HG03280 (cell line): Measurements from ENCODE around the gene ST3GAL5.

Experiments used
- ATAC-seq: cut with Tn5 transposase; IDR thresholded peaks from one replicate; pipeline ENCODE4 v1.9.1; 2021; ENCODE audit warnings: mild to moderate bottlenecking, moderate library complexity; ENCODE audit not compliant: unreplicated experiment

The ST3GAL5 gene

DNA sequence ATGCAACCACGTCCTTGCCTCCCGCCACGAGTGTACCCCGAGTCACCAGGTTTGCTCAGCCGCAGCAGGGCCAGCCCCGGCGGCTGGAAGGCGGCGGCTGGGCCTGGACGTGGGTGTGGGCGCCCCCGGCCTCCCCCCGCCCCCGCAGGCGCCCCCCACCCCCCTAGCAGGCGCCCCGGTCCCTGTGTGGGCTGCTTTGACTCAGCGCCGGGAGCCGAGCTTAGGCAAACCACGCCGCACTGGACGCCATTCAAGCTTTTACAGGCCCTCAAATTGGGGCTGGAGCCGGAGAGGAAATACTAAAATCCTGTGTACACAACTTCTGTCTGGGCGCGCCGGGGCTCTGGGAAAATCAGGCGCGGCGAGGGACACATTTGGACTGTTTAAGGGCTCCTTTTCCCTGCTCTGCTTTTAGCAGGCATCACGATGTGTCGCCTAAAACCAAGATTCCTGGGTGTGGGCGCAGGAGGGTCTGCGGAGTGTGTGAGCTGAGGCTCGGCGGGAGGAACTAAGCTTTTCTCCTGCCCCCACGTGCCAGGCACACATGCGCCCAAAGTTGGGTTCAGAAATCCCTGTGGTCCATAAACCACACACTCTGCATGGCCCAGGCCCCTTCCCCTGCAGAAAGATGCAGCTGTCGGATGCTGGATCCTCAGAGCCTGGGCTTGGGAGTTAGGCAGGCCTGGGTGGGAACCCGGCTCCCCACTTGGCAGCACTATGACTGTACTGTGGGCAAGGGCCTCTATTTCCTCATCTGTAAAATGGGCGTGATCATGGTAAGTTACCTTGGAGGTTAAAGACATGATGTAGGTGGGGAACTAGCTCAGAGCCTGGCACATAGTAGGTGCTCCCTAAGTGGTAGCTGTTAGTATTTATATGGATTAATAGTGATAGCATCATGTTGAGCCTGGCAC lies 77.4 kb downstream of the ST3GAL5 start:
- ATAC-seq = no peak

DNA sequence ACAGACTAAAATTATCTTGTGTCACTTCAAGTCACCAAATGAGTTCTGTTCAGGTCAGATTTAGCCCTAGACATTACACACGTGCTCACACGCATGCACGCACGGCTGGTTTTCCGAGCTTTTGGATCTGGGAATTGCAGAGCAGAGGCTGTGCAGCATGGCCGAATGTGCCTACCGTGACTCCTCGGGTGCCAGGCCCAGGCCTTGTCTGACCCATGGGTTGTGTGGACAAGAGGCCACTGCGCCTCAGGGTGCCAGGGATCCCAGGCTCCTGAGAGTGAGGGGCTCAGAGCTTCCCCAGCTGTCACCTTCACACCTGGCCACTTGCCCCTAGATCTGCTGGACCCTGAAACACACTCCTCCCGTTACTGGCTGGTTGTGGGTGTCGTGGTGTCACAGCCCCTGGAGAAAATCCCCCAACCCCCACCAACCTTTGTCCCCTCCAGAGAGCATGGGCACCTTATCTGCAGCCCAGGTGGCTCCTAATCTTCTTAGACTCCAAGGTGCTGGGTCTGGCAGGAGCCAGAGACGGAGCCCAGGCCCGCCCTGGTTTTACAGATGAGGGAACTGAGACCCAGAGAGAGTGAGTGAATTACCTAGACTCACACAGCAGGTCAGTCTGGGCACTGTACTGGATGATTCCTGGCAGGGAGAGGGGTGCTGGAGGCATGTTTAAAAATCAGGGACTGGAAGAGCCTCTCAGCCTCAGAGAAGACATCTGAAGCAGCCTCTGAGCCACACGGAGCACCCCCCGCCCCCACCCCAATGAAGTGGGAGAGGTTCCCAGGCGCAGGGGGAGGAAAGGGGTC lies 78.2 kb downstream of the ST3GAL5 start:
- no peak for ATAC-seq

DNA sequence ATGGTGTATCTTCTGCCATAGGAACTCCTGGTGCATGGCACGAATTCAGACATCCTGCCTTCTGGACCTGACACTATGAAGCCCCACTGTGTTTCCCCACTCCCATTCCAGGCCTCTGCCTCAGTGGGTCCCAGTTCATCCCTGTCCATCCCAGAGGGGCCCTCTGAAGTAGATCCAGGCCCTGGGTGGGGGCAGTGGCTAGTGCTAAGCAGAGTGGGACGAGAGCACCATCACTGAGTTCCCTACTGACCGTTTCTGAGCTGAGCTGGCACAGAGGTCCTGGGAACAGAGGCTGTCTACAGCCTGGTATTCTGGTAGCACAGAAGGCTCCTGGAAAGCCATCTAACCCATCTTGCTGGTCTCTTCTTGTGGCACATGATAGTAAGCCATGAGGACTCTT lies 81.0 kb downstream of the ST3GAL5 start:
- no peak for ATAC-seq

DNA sequence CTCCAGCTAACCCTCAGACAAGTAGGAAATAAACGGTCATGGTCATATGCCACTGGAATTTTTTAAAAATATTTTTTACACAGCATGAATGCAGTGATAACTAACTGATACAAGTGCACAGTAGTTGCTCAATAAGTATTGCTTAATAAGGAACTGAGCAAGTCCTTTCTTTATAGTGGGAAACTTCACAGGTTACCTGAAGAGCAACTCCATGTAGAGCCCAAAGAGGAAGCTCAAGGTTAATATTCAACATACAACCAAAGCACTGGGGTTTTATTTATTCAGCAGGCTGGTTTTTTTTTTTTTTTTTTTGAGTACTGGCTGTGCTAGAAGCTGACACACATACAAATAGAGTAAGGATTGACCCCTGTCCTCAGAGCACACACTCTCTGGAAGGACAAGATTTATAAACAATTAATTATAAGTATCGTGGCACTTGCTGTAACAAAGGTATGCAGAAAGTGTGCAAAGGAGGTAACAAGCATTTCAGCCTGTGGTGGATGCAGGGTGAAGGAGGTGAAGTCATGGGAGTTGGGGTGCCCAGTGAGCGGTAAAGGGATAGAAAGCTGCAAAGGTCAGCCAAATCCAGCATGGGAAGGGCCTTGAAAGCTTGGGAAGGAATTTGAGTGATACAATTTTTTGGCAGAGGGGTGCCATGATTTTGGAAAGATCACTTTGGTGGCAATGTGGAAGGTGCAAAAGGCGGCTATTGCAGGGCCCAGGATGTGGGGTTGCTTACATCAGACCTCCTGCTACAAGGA lies 82.3 kb downstream of the ST3GAL5 start:
- no peak for ATAC-seq

DNA sequence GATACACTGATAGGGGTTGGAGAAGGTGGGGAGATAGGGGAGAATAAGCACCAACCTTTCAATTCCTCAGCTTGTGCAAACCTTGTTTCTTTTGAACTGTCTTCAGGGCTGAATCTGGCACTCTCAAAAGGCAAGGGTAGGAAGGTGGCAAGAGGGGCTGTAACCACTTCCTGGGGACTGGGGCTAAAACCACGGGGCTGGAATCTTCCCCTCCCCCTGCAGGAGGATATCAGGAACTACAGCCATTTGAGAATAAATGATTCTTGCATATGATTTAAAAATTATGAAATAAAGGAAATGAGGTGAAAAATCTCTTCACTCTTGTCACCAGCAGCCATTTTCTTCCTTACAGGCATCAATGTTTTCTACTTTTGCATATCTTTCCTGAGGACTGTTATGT lies 84.2 kb downstream of the ST3GAL5 start:
- no peak for ATAC-seq

DNA sequence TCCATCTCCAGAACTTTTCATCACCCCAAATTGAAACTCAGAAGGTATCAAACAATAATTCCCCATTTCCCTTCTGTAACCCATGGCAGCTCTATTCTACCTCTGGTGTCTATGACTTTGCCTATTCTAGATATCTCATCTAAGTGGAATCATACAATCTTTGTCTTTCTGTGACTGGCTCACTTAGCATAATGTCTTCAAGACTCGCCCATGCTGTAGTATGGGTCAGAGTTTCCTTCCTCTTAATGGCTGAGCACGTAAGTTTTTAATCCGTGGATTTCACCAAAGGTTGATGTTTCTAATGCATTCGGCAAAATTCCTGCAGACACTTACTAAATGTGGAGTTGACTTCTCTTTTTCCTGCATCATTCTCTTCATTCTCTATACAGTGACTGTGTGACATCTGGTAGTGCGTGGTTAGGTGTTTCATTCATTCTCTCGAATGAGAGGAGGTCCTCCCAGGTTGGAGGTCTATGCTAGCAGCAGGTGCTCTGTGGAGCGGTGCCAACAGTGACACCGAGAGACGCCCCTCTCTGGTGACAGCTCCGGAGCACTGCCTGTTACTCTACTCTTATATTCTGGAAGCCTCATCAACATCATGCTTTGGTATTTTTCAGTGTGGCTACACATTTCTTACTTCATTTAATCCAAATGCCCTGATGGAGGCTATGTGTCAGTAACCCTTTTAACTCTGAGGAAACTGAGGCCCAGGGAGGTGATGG lies 84.9 kb downstream of the ST3GAL5 start:
- ATAC-seq = no peak

DNA sequence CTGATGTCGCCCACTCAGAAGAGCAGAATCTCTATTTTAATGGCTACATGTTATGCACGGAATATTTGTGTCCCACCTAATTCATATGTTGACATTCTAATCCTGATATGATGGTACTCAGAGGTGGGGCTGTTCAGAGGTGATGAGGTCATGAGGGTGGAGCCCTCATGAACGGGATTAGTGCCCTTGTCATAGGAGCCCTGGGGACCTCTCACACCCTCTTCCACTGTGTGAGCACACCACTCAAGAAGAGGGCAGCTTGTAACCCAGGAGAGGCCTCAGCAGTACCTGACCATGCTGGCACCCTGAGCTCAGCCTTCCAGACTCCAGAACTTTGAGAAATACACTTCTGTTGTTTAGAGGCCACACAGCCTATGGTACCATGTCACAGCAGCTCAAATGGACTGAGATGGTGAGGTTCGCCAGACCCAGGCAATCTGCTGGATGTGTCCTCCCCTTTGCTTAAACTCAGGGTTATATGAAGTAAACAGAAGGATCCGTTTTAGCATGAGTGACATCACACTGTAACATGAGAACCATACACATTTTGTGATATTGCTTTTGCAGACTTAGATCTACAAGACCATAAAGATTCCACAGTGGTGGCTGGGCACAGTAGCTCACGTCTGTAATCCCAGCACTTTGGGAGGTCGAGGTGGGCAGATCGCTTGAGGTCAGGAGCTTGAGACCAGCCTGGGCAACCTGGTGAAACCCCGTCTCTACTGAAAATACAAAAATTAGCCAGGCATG lies 86.3 kb downstream of the ST3GAL5 start:
- no peak for ATAC-seq

DNA sequence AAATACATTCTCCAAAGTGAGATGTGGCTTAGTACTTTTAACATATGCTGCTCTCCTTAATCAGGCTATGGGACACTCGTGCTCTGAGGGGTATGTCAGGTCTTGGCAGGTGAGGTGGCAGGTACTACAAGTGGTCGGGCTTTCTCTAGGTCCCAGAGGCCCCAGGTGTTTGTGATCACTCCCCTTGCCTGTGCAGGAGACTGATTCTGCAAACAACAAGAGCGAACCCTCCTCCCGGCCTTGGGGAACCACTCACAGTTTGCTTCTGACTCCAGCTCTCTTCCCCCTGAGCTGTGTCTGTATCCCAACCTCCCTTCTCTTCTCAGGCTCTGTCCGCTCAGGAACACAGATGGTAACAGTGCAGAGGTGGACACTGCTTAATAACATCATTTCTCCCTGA lies 86.9 kb downstream of the ST3GAL5 start:
- ATAC-seq = no peak

DNA sequence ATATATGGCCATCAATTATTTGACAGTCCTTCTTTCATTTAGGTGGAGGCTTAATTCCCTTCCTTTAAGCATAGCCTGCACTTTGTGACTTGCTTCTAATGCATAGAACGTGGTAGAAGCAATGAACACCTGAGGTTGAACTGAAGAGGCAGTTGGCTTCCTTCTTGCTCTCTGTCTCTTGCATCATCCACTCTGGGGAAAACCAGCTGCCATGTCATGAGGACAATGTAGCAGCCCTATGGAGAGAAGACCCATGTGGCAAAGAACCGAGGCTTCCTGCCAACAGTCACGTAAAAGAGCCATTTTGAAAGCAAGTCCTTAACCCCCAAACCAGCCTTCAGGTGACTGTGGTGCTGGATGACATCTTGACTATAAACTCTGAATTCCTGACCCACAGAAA lies 88.2 kb downstream of the ST3GAL5 start:
- ATAC-seq = no peak

DNA sequence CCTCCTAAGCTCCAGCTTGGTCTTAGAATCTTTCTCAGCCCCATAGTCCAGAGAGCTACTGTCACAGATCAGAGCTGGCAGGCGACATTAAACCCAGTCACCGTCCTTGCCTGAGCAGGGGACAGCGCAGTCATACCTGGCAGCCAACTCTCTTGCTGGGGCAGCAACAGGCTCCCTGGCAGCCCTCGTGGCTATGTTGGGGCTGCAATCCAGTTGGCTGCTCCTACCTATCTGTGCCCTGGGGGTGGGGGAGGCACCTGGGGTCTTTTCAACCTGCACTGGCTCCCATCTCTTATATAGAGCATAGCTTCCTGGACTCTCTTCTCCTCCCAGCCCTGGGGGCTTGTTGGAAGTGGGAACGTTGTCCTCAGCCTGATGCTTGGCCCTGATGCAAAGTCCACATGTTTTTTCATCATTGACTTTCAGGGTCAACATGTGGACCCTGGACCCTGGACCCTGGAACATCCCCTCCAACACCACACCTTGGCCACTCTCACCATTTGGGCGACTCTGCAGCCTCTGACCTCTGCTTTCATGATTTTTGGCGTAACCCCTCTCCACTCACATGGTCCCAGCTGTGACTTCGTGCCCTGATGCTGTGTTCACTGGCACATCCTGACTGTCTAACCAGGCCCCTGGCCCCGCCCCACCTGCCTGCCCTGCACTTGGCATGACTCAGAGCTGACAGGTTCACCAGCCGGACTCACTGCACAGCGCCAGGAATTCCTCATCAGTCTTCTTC lies 89.4 kb downstream of the ST3GAL5 start:
- ATAC-seq = no peak

DNA sequence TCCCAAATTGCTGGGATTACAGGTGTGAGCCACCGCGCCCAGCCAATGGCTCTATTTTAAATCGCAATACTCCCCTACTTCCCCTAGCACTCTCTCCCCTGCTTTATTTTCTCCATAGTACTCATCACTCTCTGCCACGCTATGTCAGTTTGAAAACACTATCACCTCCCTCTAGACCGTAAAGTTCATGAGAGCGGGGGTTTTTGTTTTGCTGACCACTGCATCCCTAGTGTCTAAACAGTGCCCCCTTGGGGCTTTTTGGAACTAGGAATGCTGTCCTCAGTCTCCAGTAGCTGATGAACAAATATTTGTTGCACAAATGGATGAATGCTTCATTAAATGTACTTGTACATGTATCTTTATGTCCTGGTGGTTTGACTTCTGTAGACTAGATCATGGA lies 90.9 kb downstream of the ST3GAL5 start:
- ATAC-seq = no peak

DNA sequence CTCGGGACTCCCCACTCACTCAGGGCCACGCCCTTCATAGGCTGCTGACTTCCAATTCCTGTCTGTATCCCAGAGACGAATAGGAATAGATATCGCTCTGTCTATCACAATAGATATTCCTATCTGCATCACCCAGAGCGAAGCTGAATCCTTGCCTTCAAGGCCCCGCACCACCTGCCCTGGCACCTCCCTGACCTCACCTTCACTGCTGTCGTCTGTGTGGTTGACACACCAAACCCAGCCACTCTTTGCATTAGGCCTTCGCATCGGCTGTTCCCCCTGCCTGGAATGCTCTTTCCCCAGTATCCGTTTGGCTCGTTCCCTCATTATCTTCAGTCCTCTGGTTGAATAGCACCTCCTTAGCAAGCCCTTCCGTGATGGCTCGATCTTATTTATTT lies 91.5 kb downstream of the ST3GAL5 start:
- no peak for ATAC-seq

DNA sequence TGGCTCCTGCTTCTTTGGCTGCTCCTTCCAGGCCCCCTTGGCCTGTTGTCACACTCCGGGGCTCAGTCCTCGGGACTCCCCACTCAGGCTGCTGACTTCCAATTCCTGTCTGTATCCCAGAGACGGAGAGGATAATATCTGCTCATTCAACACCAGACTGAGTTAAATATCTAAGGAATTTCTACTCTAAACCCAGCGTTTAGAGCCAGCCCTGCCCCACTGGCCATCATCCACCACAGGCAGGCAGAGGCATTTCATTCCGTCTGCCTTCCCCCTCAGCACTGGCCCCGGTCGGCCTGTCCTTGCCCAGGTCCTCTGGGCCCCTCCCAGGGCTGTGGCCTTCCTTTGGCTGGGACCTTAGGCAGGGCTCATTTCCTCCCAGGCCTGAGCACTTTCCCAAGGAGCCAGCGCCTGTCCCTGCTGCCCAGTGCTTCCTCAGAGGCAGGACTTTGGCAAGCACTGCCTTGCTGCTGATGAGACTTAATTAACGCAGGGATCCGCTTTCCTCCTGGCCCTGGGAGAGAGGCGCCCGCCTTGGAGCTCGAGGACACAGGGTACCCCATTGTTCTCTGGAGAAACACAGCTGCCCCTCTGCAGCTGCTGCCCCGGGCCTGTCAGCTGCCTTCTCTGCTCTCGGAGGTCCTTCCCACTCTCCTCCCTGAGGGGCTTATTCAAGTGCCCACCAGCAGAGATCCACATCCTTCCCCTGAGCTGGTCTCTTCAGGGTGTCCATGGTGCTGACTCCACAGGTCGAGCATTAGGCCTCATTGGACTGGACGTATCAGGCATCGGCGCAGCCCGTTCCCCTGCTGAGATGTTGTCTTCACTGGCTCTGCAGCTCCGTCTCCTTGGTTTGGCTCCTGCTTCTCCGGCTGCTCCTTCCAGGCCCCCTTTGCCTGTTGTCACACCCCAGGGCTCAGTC lies 92.2 kb downstream of the ST3GAL5 start:
- no peak for ATAC-seq

DNA sequence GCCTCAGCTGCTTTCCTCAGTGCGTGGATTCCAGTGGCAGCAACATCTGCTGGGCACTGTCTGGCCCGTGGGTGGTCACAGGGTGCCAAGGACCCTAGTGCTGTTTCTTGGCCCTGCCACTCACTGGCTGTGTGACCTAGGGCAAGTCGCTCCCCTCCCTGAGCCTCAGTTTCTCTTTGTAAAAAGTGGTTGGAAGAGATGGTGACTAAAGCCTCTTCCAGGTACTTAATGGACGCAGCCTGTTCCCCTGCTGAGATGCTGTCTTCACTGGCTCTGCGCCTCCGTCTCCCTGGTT lies 92.8 kb downstream of the ST3GAL5 start:
- ATAC-seq = no peak

DNA sequence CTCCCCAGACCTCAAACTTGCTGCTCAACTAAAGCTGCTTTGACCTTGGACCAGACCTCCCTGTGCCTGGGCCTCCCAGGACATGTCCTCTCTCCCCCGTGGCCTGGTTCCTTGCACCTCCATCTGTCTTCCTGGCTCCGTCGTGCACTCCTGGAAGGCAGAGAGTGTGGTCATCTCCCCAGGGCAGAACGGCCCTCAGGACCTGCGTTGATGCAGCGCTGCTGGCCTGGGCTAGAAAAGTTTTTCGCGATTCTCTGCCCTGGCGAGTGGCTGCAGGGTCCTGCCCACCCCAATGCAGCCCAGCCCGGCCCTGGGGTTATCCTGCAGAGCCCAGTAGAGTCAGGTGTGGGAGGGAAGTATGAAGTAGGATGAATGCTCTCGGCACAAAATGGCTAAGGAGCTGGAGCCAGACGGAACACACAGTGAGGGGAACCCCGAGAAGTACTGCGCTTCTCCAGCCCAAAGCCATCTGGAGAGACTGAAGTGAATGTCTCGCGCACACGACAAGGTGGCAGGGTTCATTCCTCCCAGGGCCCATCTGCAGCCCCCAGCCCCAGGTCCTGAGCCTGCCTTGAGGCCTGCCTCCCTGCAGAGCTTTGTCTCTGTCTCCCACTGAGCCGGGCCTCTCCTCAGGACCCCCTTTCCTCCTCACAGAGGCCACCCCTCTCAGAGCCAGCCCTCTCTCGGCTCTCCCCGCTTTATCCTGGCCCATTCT lies 93.3 kb downstream of the ST3GAL5 start:
- ATAC-seq = no peak

DNA sequence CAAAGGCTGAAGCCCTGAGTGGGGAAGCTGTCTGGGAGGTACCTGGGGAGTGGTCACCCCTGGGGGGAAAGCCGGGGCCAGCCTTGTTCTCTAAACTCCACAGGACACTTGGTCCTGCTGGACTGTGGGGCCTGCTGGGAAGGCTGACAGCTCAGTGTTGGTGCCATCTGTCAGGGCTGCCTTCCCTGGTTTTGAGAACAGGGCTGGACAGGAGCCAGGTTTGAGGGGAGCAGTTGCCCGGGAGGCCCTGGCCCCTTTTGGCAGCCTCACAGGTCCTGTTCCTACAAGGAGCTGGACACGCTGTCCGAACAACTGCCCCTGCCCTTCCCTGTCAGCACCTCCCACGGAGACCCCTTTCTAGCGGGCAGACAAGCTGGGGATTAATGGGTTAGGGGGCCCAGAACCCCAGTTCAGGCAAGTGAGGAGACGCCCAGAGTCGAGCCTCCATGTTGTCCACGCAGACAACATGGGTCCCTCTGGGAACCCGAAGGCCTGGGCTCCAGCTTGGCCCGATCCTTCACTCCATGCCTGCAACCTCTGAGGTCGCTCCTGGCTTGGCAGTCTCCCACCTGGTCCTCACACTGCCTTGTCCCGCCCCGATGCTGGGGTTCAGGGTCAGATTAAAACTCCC lies 94.2 kb downstream of the ST3GAL5 start:
- ATAC-seq = no peak

DNA sequence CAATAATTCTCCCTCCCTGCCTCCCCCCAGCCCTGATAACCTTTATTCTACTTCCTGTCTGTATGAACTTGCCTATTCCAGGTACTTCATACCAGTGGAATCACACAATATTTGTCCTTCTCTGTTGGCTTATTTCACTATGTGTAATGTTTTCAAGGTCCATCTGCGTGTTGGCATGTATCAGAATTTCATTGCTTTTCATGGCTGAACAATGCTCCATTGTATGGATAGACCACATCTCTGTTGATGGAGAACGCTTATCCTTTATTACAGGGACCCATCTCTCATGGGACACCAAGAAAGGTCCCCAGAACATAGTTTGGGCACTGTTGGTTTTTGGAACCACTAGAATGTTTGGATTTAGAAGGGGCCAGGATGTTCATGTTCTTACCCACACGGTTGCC lies 94.8 kb downstream of the ST3GAL5 start:
- no peak for ATAC-seq
